Suprapubic skin (tissue), 4 donors: ENCODE measurements around the gene RHOD.

Source experiments
- EP300 ChIP-seq: sonication (generic); formaldehyde crosslinking; IDR thresholded peaks from one replicate; pipeline ENCODE4 v1.6.1; 2017; ENCODE audit warnings: antibody characterized with exemption
- POLR2A ChIP-seq, 2 donors: fragments of 450-650 bp; IDR thresholded peaks; one replicate each; pipeline ENCODE4 v1.6.1; 2017; ENCODE audit warnings: antibody characterized with exemption in 2 of 2, mild to moderate bottlenecking in 2 of 2, moderate library complexity in 2 of 2
- POLR2AphosphoS5 ChIP-seq, 3 donors: sonication (generic); formaldehyde crosslinking; IDR thresholded peaks; one replicate each; pipeline ENCODE4 v1.6.1; 2017; ENCODE audit warnings: antibody characterized with exemption in 3 of 3
- TF ChIP-seq, protein P1 (sequence below), 2 donors: fragments of 200-600 bp in 1 of 2; fragments of 450-650 bp in 1 of 2; sonication (generic) in 1 of 2; IDR thresholded peaks; one replicate each; pipeline ENCODE4 v1.5.1; 2016 to 2019; ENCODE audit warnings: antibody characterized with exemption in 2 of 2, mild to moderate bottlenecking in 1 of 2, moderate library complexity in 1 of 2

DNA sequence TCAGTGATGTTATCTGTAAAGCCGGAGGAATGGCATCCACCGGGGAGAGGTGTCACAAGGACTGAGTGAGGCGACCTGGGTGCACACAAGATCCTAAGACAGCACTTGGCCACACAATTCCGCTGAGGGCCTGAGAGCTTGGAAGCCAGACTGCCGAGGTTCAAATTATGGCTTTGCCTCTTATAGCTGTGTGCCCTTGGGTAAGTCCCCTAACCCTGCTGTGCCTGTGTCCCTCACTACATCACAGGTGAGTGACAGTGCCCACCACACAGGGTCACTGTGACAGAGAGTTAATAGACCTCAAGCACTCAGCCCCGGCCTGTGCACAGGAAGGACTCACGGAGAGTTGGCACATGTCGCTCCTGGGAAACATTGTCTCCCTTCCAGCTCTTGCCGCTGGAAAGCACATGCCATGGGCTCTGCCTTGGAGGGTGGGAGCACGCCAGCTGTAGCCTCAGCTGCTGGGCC, 592 bp downstream of the RHOD start:
- TF ChIP-seq, protein P1, sequence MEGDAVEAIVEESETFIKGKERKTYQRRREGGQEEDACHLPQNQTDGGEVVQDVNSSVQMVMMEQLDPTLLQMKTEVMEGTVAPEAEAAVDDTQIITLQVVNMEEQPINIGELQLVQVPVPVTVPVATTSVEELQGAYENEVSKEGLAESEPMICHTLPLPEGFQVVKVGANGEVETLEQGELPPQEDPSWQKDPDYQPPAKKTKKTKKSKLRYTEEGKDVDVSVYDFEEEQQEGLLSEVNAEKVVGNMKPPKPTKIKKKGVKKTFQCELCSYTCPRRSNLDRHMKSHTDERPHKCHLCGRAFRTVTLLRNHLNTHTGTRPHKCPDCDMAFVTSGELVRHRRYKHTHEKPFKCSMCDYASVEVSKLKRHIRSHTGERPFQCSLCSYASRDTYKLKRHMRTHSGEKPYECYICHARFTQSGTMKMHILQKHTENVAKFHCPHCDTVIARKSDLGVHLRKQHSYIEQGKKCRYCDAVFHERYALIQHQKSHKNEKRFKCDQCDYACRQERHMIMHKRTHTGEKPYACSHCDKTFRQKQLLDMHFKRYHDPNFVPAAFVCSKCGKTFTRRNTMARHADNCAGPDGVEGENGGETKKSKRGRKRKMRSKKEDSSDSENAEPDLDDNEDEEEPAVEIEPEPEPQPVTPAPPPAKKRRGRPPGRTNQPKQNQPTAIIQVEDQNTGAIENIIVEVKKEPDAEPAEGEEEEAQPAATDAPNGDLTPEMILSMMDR (IDR thresholded peaks at IDR 0.05) = no peak
- no peak for TF ChIP-seq POLR2AphosphoS5 (IDR thresholded peaks at IDR 0.05)
- TF ChIP-seq EP300 = no peak
- TF ChIP-seq POLR2A (IDR thresholded peaks at IDR 0.05) = no peak
